Activated CD4-positive, alpha-beta T cell treated with anti-CD3 and anti-CD28 coated beads for 1 hour (primary cell): ENCODE data around the gene ROBO1.

Experiments used
- DNase-seq: peaks from one replicate; pipeline ENCODE4 v3.0.0-alpha.2; 2020

The ROBO1 gene

DNA sequence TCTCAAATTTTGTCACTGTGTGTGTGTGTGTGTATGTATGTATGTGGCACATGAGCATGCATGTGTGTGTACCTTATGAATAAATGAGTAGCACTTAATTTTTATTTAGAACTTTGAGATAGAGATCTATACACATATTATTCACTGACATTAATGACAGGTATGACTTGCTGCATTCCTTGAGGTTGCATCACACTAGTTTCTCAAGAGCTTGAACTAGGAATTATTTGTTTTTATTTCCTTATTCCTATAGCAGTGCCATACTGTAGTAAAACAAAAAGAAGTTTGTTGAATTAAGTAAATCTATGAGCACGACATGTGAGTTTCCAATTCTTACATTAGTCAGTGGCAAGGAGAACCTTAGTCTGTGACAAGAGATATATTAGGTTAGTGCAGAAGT lies 943.9 kb downstream of the ROBO1 start:
- no peak for DNase-seq

DNA sequence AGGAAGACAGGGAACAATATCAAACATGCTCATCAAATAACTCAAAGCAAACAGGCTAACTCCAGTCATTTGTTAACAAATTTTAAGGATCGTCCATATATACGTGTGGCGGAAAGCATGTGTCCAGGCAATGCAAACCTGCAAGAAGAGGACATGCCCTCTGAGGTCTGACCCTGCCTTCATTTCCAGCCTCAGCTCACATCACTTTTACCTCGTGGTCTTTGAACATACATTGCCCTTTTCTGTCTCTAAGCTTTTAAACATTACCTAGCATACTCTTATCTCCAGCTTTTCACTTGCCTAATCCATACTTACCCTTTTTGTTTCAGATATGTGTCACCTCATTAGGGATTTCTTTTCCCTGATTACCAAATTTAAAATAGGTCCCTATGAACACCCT lies 944.4 kb downstream of the ROBO1 start:
- no peak for DNase-seq

- no peak for DNase-seq
These were observed 945.1 kb downstream of the ROBO1 start for GRCh38 chr3:78822726-78823125.

- no peak for DNase-seq
These were observed 947.3 kb downstream of the ROBO1 start for GRCh38 chr3:78820542-78820941.

GRCh38 chr3:78818161-78818985 lies 949.4 kb downstream of the ROBO1 start:
- no peak for DNase-seq

GRCh38 chr3:78814893-78815562 lies 952.8 kb downstream of the ROBO1 start:
- DNase-seq: no peak

GRCh38 chr3:78812166-78812565 lies 955.6 kb downstream of the ROBO1 start:
- no peak for DNase-seq

DNA sequence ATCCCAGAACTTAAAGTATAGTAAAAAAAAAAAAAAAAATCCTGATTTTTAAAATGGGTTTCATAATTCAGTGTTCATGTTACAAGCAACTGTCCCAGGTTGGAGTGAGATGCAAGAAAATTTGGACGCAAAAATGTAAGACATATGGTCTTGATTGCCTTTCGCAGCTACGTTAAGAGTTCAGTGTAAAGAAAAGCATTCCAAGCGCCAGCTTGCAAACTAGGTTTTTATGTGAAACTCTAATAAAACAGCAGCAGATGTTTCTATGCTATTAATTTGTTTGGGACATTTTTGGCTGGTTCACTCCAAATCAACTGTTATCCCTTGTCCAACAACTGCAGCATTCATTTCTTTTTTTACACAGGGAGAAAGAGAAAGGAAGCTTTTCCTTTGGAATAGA lies 957.8 kb downstream of the ROBO1 start:
- DNase-seq: no peak

GRCh38 chr3:78804251-78805037 lies 963.4 kb downstream of the ROBO1 start:
- no peak for DNase-seq

- no peak for DNase-seq
These were observed 965.3 kb downstream of the ROBO1 start for GRCh38 chr3:78802562-78802930.

- no peak for DNase-seq
These were observed 965.8 kb downstream of the ROBO1 start for GRCh38 chr3:78801926-78802561.

DNA sequence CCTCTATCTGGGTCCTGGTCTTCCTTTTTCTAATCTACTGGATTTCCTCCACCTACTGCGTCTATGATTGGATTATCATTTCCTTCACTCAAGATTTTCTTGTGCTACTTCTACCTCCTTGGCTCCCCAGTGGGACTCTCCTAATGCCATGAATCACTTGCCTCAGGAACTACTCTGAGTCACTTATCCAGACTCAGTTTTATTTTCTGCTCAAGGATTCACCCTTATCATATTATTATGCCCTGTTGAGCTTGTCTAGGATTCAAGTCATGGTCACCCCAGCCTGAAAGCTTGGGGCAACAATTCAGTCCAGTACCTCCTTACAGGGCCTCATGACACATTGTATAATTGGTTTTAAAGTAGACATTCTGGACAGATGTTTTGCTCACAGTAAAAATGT lies 968.1 kb downstream of the ROBO1 start:
- DNase-seq: no peak

- no peak for DNase-seq
These were observed 969.4 kb downstream of the ROBO1 start for GRCh38 chr3:78798266-78798832.

DNA sequence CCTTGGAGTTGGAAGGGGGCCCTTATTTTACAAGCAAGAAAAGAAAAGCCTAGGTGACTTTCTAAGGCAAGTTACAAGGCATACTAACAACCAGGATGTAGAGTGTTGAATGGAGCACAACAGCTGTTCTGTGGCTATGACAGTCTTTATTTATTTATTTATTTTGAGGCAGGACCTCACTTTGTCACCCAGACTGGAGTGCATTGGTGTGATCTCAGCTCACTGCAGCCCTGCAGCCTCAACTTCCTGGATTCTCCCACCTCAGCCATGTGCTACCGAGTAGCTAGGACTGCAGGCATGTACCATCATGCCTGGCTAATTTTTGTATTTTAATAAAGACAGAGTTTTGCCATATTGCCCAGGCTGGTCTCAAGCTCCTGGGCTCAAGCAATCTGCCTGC lies 973.4 kb downstream of the ROBO1 start:
- no peak for DNase-seq

DNA sequence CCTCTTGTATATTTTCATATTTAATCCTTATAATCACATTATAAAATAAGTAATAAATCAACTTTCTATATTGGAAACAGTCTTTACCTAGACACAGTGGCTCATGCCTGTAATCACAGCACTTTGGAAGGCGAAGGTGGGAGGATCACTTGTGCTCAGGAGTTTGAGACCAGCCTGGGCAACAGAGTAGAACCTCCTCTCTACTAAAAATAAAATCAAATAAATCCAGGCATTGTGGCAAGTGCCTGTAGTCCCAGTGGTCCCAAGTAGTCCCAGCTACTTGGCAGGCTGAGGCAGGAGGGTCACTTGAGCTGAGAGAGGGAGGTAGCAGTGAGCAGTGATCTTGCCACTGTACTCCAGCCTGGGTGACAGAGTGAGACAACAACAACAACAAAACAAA lies 975.1 kb downstream of the ROBO1 start:
- DNase-seq: no peak

DNA sequence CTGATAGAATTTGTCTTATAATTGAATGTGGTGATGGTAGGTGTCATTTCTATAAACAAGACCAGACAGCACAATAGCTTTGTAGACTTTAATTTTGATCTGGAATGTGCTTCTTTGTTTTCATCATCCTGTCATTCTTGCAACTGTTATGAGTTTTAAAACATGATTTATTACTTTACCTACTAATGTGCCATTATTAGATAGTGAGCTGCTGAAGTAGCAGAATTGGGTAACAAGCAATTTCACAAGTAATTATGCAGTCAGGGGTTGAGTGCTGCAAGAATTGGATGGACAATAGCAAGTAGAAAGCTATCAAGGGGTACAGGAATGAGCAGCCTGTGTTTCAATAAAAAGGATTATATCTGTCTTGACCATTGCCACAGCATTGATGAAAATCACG lies 975.6 kb downstream of the ROBO1 start:
- no peak for DNase-seq

- DNase-seq: no peak
These were observed 976.0 kb downstream of the ROBO1 start for GRCh38 chr3:78791753-78792152.

GRCh38 chr3:78788839-78789238 lies 979.0 kb downstream of the ROBO1 start:
- DNase-seq: no peak

GRCh38 chr3:78785004-78785403 lies 982.8 kb downstream of the ROBO1 start:
- DNase-seq: no peak

DNA sequence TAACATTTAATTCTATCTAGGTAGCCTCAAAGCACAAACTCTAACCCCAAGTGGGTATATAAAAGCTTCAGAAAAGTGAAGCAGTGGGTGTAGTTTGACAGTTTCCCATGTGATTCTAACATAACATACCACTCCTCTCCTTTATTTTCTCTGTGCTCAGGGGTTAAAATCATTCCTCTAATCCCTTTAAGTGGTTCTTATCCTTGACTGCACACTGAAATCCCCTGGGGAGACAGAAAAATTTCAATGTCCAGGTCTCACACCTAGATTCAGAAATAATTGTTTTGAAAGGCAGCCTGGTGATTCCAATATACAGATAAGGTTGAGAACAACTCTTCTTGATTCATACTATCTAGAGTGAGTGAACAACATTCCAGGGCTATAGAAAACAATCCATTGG lies 986.4 kb downstream of the ROBO1 start:
- no peak for DNase-seq

DNA sequence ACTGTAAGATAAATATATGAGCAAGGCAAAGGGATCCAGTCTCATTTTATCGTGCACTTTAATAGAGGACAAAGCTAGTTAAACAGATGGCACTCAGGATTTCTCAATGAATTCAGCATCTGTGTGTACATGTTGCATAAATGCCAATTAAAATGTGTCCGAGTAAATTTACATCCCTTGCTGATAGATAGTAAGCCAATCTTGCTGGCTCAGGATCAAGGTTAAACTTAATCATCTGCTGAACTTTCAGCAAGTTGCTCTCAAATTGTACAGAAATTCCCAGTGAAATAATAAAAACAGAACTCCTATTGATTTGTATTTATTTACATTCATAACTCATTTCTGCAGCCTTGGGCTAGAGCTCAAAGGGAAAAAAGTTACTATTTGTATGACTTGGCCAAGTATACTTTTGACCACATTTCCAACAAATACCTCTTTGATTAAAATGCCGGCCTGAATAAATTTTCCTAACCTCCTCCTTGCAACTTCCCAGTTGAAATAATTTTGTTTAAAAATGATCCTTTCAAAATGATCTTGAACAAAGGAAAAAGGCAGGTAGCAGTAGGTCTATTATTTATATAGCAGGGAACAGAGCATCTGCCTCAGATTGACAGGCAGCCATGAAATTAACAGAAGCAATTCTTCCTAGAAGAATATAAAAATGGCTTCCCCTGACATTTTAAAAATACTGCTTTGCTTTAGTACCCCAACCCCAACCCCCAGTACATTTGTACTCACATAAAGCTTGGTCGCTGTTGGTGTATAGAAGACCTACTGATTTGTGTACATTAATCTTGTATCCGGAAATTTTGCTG lies 1001.9 kb downstream of the ROBO1 start:
- DNase-seq: no peak

DNA sequence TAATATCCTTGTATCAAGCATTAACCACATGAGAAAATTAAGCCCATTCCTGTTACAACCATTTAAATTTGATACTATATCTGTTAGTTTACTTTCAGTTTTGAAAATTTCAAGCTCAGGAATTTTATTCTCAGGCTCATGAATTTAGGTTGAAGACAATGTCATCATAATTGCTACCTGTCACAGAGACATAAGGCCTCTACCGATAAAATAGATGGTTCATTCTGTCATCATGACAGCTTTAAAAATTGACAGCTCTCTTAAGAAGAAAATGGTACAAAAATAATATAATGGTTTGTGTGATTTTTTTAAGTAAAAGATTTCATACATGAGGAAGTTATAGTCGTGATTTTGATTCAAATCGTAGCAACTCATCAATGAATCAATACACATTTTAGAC lies 1003.2 kb downstream of the ROBO1 start:
- DNase-seq: no peak
